T-helper 1 cell treated with Interleukin-12 subunit alpha and Interleukin-12 subunit beta and Interleukin-4 antibody, amounts not matched to agents 30 ng/mL and 1 ng/mL, for 36 hours (primary cell): ENCODE measurements around the gene SEL1L3. TPM values are rescaled to one million over a fixed set of nuclear protein-coding genes. Genes with fewer than 3 reads are reported as not detected.
"Not testable (repeated sequence)": the region's sequence is repeated elsewhere in the genome, so short reads cannot be mapped to it uniquely, and the experiment has no call there.

Source experiments
- intact Hi-C: fragments of 100-400 bp; cut with micrococcal nuclease; formaldehyde crosslinking; loops from one replicate; pipeline ENCODE4 v1.15.1; 2024
- total RNA-seq: library from RNA; stranded (reverse); gene quantifications from 2 replicates; pipeline ENCODE4 v1.2.3, GENCODE V29; 2022

SEL1L3 gene
- total RNA-seq, 1 donor from 2014 or later = 57.7 TPM

DNA sequence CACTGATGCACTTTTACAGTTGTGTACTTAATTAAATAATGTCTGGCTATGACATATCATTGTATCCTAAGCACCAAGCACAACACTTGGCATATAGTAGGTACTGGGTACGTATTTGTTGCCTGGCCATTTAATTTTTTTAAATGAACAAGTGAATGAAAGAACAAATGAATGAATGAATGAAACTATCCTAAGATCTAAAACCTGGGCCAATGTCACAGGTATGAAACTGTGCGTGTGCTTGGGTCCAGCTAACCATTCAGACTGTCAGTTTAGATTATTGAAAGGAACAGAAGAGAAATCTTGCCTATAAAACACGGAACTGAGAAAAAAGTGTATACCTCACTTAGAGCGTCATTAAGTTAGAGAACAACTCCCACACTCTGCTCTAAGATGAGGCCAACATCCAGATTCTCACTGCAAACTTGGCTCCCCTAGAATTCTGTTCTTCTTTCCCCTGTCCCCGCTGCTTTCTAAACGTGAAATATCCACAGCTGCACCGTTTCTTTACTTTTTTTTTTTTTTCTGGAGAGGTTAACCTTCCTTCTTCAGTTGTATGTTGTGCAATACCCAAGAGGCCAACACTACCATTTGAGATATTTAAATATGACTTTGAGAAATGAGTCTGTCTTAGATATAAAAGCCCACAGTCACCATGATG, 17.3 kb upstream of the SEL1L3 start:
- intact Hi-C loops = no loop called here

DNA sequence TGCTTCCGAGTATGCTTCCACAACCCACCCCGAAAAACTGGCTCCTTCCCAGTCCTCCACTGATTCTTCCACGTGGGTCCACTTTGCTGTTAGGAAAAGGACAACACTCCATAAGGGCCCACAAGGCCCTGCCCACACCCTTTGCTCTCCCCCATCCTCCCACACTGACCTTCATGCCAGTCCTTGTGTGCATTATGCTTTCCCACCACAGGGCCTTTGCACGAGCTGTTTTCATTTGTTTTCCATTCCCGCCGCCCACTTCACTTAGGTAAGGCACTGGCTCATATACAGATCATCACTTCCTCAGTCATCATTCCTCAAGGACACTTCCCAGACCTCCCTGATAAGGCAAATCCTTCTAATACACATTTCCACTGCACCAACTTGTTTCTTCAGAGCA, 16.8 kb upstream of the SEL1L3 start:
- intact Hi-C loops = no loop called here

DNA sequence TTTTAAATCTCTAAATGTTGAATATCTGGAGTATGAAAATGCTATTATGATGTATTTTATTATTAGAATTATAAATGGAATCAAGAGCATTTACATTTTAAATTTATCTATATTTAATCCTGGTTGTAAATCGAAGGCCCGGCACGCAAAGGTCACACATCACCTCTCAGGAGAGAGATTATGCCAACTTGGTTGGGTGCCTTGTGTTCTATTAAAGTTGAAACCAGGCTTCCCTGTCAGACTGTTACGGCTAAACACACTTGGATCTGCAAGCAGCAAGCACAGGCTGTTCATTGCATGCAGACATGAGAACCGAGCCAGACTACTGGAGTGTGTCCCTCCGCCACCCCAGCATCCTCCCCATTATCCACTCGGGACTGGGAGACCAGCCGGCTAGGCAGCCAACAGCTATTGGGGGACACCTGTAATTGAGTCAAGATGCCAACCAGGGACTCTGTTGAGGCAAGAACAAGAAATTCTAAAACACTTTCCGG, 16.4 kb upstream of the SEL1L3 start:
- intact Hi-C loops = no loop called here

DNA sequence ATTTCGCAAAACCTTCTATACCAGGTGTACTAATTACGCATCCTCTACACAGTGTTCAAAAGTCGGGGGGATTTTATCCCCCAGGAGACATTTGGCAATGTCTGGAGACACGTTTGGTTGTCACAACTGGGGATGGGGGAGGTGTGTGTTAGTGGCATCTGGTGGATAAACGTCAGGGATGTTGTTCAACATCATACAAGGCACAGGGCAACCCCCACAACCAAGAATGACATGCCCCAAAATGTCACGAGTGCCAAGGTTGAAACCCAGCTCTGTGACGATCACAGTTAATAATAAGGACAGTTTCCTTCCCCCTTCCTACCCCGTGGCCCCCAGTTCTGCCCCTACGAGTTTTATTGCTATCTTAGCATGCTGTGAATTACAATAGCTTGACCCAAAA, 15.9 kb upstream of the SEL1L3 start:
- intact Hi-C loops = no loop called here

DNA sequence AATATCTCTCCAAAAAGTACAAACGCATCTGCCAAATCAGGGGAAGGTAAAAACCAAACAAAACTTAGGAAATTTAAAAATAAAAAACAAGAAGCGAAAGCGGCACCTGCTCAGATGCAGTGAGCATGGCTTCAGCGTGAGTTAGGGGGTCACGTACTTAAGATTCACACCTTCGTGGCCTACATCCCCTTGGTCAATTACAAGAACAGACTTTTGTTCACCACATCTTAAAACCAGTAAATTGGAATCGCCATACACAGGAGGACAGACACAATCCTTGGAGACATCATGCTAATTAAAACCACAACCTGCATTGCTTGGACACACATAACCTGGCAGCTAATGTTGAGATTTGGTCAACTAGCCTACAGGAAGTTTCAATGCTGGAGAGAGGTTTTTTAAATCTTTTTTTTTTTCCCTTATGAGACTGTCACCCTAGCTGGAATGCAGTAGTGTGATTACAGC, 12.5 kb upstream of the SEL1L3 start:
- intact Hi-C loops = no loop called here

DNA sequence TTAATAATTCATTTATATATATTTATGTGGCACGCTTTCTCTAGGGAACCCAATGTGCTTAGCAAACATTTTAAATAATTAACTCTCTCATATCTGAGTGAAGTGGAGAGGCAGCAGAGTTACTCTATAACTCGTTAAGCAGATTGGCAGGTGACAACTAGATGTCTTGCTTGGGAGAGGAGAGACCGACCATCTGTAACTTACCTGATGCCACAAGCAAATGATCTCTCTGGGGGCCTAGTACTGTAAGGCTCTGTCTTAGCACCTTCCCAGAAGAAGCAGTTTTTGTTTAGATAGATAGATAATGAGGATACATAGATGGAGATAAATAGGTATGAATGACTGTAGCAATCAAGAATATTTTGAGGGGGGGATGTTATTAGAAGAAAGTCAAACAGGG, 11.9 kb upstream of the SEL1L3 start:
- intact Hi-C loops = no loop called here

DNA sequence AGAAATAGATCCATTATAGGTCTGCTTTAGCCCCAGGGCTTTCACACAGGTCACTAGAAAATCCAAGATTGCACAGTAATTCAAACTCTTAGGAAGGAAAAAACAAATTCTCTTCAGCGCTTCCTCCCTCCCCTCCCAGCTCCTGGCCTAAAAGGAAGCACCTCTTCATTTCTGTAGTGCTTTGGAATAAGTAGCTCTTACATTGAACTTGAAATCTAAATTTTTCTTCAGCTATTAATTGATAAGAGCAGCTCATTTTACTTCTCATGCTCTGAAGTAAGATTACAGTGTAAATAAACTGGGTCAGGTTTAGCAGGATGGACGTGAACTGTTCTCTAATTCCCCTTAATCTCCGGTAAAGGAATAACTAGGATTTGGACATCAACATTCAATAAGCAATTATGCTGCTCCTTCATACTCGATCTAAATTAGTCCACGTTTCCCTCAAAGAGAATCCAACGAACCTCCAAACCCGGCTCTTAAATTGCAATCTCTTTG, 10.9 kb upstream of the SEL1L3 start:
- intact Hi-C loops = no loop called here

DNA sequence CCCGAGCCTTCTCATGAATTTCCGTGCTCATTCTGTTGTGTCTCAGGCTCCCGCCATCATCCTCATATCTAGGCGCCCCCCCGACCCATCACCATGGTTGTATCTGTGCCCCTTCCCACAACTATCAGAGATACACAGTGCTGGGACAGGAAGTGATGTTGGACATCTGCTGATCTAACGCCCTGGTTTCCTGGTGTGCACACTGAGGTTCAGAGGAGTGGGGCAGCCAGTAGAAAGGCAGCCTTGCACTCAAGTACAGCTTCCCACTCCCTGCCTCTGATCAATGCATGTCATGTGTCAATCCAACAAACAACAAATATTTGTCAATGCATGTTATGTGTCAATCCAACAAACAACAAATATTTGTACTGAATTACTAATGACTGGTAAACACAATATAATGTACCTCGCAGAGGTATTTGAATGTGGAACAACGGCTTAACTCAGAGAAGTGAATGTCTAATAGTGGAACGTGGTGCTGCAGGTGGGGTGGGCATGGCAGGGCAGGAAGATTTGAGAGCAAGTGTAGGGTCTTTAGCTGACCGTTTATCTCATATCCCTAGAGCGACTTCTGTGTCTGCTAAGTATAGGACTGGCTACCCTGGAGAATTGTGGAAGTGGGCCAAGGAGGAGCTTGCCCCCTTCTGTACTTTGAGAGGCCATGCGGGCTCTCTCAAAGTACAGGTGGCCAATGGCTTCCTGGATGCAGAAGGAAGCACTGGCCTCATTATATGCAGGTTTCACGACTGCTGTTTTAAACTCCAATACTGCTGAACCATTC, 10.3 kb upstream of the SEL1L3 start:
- intact Hi-C loops = no loop called here

DNA sequence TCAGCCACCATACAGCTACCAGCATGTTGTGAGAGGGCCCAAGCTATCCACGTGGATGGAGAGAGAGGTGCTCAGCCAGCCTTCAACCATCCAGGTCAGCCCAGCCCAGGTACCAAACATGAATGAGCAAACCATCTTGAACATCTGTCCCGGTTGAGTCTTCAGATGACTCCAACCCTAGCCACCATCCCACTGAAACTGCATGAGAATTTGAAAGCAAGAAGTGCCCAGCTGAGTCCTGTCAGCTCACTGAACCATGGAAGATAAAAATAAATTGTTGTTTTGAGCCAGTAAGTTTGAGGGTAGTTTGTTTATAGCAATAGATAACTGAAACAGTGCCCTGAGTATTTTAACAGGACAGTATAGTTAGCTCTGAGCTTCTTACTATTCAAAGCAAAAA, 7.3 kb upstream of the SEL1L3 start:
- intact Hi-C loops = no loop called here

DNA sequence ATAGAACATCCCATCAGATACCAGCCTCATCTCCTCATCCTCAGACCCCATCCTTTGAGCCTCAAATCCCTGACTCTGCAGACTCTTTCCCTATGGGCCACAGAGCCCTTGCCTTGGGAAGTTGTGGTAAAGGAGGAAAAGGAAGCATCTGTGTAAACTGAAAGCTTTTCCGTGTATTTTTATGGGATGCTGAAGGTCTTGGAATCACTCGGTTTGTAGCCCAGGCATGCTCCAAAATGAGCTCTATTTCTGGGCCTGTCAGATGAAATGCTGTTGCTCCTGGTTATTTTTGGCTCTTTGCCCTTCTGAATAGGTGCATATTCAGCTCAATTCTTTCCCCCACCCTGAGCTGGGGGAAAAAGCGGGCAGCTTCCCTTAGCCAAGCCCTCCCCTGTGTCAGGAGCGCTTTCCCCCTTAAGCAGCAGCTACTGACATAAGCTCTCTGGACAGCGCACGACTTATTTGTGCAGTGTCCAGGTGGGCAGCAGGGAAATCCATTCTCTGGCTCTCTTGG, 5.0 kb upstream of the SEL1L3 start:
- intact Hi-C loops = no loop called here

DNA sequence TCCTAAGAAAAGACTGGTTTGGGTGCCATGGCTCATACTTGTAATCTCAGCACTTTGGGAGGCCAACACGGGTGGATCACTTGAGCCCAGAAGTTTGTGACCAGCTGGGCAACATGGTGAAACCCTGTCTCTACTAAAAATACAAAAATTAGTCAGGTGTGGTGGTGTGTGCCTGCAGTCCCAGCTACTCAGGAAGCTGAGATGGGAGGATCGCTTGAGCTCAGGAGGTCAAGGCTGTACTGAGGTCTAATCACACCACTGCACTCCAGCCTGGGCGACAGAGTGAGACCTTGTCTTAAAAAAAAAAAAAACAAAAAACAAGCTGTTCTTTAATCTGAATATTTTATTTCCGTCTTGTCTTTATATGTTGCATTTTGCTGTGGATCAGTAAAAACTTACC, 3.6 kb upstream of the SEL1L3 start:
- intact Hi-C loops = not testable (repeated sequence)

DNA sequence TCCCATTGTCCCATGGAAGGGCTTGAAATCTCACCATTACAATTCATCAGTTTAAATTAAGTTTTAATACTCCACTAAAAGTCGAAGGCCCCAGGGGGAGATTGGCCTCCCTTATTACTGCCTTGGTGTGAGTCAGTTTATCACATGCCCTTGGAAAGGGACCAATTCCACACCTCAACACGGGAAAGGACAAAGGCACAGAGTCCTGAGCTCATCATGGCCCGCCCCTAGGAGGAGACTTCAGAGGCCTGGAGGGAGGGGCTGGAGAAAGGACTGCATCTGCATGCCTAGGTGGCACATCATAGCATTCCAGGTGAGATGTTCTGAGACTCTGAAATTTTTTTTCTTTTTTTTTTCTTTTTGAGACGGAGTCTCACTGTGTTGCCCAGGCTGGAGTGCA, 2.8 kb upstream of the SEL1L3 start:
- intact Hi-C loops = no loop called here

DNA sequence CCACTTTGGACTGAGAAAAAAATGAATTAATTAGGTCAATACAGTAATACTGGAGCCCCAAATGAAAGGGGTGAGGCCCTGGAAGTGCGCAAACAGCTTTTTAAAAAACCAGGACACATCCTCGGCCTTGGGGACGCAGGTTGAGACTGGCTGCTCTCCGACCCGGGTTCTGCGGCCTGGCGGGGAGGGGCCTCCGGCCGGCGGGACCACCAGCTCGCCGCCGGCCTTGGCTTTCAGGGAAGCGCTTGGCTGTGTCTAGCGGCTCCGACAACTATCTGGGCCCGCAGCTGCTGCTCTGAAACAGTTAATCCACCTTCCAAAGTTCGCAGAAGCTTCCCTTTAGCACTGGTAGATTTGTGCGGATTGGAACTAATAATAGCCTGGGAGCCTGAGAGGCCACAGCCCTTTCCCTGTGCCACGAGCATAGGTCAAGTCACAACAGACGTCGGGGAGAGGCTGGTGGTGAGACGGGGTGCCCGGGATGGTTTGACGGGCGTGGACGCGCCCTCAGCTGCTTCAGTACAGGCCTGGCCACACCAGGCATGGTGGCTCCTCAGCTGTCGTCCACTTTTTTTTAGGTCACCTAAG, 1.1 kb upstream of the SEL1L3 start:
- intact Hi-C loops = loop anchor here (1.0 to 5.0 kb wide), 8 partner anchors 208 to 1282 kb away; partner anchors contain the start of genes ANAPC4, DHX15, PI4K2B and SEPSECS

DNA sequence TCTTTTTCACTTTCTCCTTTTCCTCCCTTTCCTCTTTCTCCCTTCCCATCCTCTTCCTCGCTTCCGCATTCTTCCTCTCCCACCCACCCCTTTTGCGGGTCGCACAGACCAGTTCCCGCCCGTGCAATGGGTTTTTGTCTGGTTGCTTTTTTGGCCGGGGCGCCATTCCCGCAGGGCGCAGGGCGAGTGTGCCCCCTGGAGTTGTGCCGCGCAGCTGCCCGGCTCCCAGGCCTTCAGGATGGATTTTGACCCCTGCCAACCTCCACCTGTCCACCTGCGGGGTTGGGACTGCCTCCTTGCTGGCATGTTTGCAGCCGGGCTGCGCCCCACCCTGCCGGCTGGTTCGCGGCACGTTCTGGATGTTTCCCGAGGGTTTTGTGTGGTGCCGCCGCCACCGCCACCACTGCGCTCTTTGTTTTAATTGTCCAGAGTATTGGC, 578 bp upstream of the SEL1L3 start:
- intact Hi-C loops = loop anchor here (1.0 to 5.0 kb wide), 8 partner anchors 209 to 1281 kb away; partner anchors contain the start of genes ANAPC4, DHX15, PI4K2B and SEPSECS

DNA sequence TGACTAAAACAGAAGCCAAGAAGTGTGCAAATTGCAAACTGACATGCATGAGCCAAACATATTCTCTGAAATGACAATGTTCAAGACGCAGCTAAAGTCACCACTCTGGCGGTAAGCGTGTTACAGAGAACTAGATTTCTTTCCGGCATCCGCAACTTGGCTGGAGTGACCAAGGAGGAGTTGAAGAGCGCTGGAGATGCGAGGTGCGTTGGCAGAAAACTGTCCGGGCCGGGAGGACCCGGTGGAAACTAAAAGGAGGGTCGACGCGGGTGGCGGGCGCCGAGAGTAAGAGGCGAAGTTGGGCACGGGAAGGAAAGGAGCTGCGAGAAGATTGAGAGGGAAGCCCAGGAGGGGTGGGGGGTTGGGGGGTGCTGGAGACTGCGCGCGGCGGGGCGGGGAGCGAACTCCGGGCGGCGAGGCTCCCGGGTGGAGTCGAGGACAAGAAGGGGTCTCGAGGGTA, 807 bp downstream of the SEL1L3 start:
- intact Hi-C loops = loop anchor here (1.0 to 5.0 kb wide), 10 partner anchors 52 to 1280 kb away; partner anchors contain the start of genes ANAPC4, DHX15, PI4K2B and SEPSECS

DNA sequence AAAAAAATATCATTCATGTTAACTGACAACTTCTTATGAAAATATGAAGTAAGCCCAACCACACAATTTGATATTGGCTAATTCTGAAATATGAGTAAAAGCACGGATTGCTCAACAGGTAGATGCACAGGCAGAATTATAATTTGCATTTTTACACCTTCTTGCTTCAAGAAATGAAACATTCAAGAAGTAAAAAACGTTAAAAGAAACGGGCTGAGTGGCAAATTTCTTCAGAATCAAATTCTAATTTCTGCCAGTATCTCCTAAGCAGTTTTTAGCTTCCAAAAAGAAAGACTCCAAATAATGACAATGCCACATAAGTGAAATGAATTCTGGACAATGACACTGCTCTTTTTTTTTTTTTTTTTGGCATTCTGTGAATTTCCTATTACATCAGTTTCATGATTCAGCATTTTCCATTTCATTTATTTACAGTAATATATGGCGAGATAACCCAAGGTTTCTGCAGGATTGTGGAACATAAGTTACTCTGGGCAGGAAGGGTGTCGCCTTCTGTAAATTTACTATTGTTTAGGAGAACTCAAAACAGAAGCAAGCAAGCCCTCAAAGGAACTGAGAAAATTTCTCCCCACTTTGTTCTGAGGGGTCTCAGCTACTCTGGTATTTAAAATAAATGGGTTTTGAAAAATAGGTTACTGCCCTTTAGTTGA, 1.4 kb downstream of the SEL1L3 start:
- intact Hi-C loops = loop anchor here (2.0 to 5.0 kb wide), 6 partner anchors 211 to 1279 kb away; partner anchors contain the start of genes ANAPC4, DHX15 and STIM2

DNA sequence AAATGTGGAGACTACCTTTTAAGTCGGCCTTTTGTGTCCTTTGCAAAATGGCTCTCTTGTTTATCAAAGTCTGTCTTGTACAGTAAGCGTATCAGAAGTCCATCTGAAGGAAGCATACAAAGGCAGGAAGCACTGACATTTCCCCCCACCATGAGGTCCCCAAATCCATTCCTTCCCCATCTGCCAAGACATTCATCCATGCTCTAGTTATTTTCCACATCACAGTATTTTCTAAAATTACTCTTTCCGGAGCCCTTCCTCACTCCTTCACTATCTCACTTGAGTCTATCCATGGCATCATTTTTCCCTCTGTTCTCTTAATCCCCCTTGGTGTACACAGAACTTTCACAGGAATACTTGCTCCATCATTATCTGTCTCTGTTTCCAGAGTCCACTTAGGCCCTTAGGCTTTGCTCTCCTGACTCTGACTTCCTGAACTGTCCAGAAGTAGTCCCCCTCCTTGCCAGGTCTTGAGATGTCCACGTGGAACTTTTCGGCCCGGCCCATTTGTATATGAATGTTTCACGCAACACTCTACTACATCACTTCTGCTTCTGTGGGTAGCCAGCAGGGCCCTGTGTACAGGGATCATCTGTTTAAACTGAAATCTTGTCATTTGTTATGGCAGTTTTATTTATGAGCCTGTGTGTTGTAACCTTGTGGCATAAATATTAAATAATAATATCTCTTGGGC, 2.1 kb downstream of the SEL1L3 start:
- intact Hi-C loops = loop anchor here (2.0 to 5.0 kb wide), 6 partner anchors 212 to 1278 kb away; partner anchors contain the start of genes ANAPC4, DHX15 and STIM2

DNA sequence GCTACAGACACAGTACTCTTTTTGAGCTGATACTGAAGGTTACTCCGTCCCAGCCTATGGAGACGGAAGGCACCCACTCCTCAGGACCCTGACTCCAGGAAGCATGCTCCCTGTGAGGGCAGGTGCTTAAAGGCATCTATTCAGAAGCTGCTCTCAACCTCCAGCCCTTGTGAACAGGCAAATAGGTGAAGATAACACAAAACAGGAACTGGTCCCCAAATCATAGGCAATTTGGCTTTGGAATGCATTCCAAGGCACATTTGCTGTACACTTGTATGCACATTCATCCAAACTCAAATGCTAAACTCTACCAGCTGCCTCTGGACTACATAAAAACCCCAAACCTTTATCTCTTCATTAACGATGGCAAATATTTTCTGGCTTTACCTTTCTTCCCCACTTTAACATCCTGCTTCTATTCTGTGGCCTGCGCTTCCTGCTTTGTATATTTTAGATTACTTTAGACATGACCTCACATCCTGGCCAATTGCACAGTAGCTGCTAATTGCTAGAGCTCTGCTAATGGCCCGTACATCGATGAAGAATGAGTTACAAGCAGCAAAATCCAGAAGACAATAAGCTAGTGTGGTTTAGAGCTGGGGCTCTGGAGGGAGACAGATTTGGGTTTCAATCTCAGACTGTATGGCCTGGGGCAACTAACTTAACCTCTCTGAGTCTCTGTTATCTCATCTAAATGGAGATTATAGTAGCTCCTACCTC, 3.2 kb downstream of the SEL1L3 start:
- intact Hi-C loops = loop anchor here (1.0 to 5.0 kb wide), 9 partner anchors 15 to 1277 kb away; partner anchors contain the start of genes ANAPC4, DHX15 and STIM2

DNA sequence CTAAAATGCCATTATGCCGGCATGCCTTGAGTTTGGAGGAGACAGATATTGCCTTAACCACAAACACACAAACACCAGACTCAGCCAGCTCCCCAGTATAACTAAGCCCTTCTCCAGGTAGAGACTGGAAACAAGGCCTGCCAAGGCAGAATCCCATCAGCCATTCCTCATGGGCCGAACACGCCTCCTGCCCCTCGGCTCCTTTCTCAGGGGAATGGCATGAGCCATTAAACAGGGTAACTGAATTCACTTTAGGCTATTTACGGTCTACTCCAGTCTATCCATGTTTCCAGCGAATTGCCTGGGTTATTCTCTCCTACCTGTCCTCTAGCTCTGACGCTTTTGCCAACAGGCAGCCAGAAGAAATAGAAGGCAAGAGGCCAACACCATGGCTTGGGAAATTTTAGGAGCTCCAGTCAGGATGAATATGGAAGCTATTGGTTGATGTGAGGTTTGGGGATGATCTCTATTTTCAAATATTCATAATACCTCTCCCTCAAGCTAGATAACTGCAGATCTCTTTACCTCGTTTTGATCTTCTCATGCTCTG, 4.9 kb downstream of the SEL1L3 start:
- intact Hi-C loops = loop anchor here (5.0 kb wide), 2 partner anchors 1019 to 1154 kb away; no protein-coding TSS in a partner anchor
